ENCODE data around the gene HEATR9. TPM values are rescaled to one million over a fixed set of nuclear protein-coding genes. Genes with fewer than 3 reads are reported as not detected.

The HEATR9 gene
- total RNA-seq, 4 donors from 2014 or later: 0.15 TPM; not detected in 3

- no peaks in the 10 kb centered on the region for H3K27me3 ChIP-seq
- H3K4me1 ChIP-seq: peaks cover 0 to 5% (median 0%) of the 10 kb centered on the region in 3 donors
- no peaks in the 10 kb centered on the region for H3K9me3 ChIP-seq
- intact Hi-C loops (cut with DNase I): no loop called here
- no peaks in the 10 kb centered on the region for H3K36me3 ChIP-seq
- no peak for TF ChIP-seq CTCF (IDR thresholded peaks at IDR 0.05)
- no peak for TF ChIP-seq POLR2A (IDR thresholded peaks at IDR 0.05)
- WGBS, 2 donors: 60% methylated on average over 1 to 3 of the region's 3 CpGs
- H3K27ac ChIP-seq: no peak overlapping the region
- H3K4me3 ChIP-seq: no peak overlapping the region
- DNase-seq: no peak
Measured at GRCh38 chr17:35906926-35907637, 38.4 kb upstream of the HEATR9 start.

- TF ChIP-seq CTCF (IDR thresholded peaks at IDR 0.05): no peak
- no peak for TF ChIP-seq POLR2A (IDR thresholded peaks at IDR 0.05)
- H3K27me3 ChIP-seq: no peaks in the 10 kb centered on the region
- no peaks in the 10 kb centered on the region for H3K9me3 ChIP-seq
- no peaks in the 10 kb centered on the region for H3K36me3 ChIP-seq
- intact Hi-C loops (cut with DNase I): no loop called here
- no peak for DNase-seq
- H3K27ac ChIP-seq: no peak overlapping the region
- no peak overlapping the region for H3K4me3 ChIP-seq
- WGBS, 2 donors: 85 to 94% methylated on average over 4 to 5 of the region's 5 CpGs
- H3K4me1 ChIP-seq: peaks cover 0 to 6% (median 0%) of the 10 kb centered on the region in 3 donors
Measured at GRCh38 chr17:35906191-35906925, 37.7 kb upstream of the HEATR9 start.

GRCh38 chr17:35903451-35903850, 34.8 kb upstream of the HEATR9 start:
- H3K27me3 ChIP-seq: peaks cover 0 to 4% (median 0%) of the 10 kb centered on the region in 4 donors
- H3K4me1 ChIP-seq: peaks cover 0 to 19% (median 5%) of the 10 kb centered on the region in 3 donors
- DNase-seq: no peak
- no peak overlapping the region for H3K4me3 ChIP-seq
- WGBS, 2 donors: 83 to 89% methylated on average over 5 of the region's 5 CpGs
- H3K36me3 ChIP-seq: no peaks in the 10 kb centered on the region
- H3K27ac ChIP-seq: no peak overlapping the region
- TF ChIP-seq CTCF (IDR thresholded peaks at IDR 0.05): no peak
- no peak for TF ChIP-seq POLR2A (IDR thresholded peaks at IDR 0.05)
- H3K9me3 ChIP-seq: no peaks in the 10 kb centered on the region
- intact Hi-C loops (cut with DNase I): no loop called here

- Histone ChIP-seq H3K36me3 (no peaks in the 10 kb centered on the region), H3K4me1 (peaks cover 0 to 19% (median 5%) of the 10 kb centered on the region in 3 donors), H3K9me3 (no peaks in the 10 kb centered on the region), H3K27me3 (peaks cover 0 to 4% (median 0%) of the 10 kb centered on the region in 4 donors), H3K4me3 (no peak overlapping the region), H3K27ac (no peak overlapping the region)
- 84 to 86% methylated on average over 9 of the region's 9 CpGs for WGBS, 2 donors
- no peak for TF ChIP-seq POLR2A (IDR thresholded peaks at IDR 0.05)
- no peak for TF ChIP-seq CTCF (IDR thresholded peaks at IDR 0.05)
- DNase-seq: no peak
- intact Hi-C loops (cut with DNase I): no loop called here
Measured at GRCh38 chr17:35901631-35902175, 33.0 kb upstream of the HEATR9 start.

Data from esophagus squamous epithelium (tissue), 5 donors.